H1 (cell line): ENCODE measurements around the gene ELP5. TPM values are rescaled to one million over a fixed set of nuclear protein-coding genes. Genes with fewer than 3 reads are reported as not detected.
A peak's percentile ranks its signal among the peaks of the same experiment; 100 is the strongest.

Experiments used
- CTCF ChIP-seq, 3 experiments: IDR thresholded peaks; 1 replicate in 2 of 3; 2 replicates in 1 of 3; pipeline versions ENCODE4 v1.5.1 to v1.6.1; 2011; ENCODE audit warnings: low read length in 3 of 3, mild to moderate bottlenecking in 3 of 3, inconsistent platforms in 2 of 3, low read depth in 1 of 3, moderate library complexity in 1 of 3; ENCODE audit not compliant: insufficient read depth in 1 of 3; ENCODE audit errors: control extremely low read depth in 1 of 3
- EP300 ChIP-seq, 2 experiments: IDR thresholded peaks; 1 replicate in 1 of 2; 2 replicates in 1 of 2; pipeline ENCODE4 v1.6.1; 2011 to 2012; ENCODE audit warnings: low read depth in 2 of 2, low read length in 2 of 2, mild to moderate bottlenecking in 2 of 2, borderline replicate concordance in 1 of 2, inconsistent platforms in 1 of 2, moderate library complexity in 1 of 2
- KDM5A ChIP-seq: fragments of 200-600 bp; IDR thresholded peaks from 2 replicates; pipeline ENCODE4 v1.7.1; 2012; ENCODE audit warnings: mild to moderate bottlenecking, low read length, inconsistent platforms, mixed read lengths
- POLR2AphosphoS5 ChIP-seq: IDR thresholded peaks from 2 replicates; pipeline ENCODE4 v1.6.1; 2011; ENCODE audit warnings: low read depth, low read length
- SAP30 ChIP-seq: fragments of 300-600 bp; sonication (generic); IDR thresholded peaks from 2 replicates; pipeline ENCODE4 v1.7.1; 2012; ENCODE audit warnings: low read length, moderate library complexity, mild to moderate bottlenecking, inconsistent platforms; ENCODE audit not compliant: insufficient read depth, insufficient replicate concordance
- TAF7 ChIP-seq: optimal IDR thresholded peaks from 2 replicates; pipeline ENCODE3; 2011; ENCODE audit warnings: low read depth, mild to moderate bottlenecking, inconsistent platforms, low read length, moderate library complexity, borderline replicate concordance
- polyA plus RNA-seq, 7 experiments: library from polyadenylated mRNA; depleted of rRNA in 3 of 7; stranded (reverse) in 5 of 7; unstranded in 2 of 7; fragments of >200 nt in 5 of 7; fragments of 200-250 nt in 2 of 7; gene quantifications; 1 replicate in 5 of 7; 2 replicates in 1 of 7; 4 replicates in 1 of 7; pipeline versions ENCODE4 v1.2.1 to v1.2.3, GENCODE V29; 2011 to 2013; ENCODE audit warnings: missing spikeins in 2 of 7, mixed read lengths in 2 of 7
- total RNA-seq: library from RNA; stranded (reverse); fragmentation: NEBNext Ultra II Directional; extraction: Animal tissue kit (Norgen Biotek cat#: 25700); gene quantifications from 2 replicates; pipeline ENCODE4 v1.2.1, GENCODE V29; 2021
- TF ChIP-seq, protein P1 (sequence below): IDR thresholded peaks from 2 replicates; pipeline ENCODE4 v1.6.1; 2012; ENCODE audit warnings: inconsistent platforms

The ELP5 gene
- total and polyA plus RNA-seq, 2 of the 8 experiments (the other 6 are each of a cell fraction or from before 2014, with no cell fraction given) = 75.4 to 107 TPM

DNA sequence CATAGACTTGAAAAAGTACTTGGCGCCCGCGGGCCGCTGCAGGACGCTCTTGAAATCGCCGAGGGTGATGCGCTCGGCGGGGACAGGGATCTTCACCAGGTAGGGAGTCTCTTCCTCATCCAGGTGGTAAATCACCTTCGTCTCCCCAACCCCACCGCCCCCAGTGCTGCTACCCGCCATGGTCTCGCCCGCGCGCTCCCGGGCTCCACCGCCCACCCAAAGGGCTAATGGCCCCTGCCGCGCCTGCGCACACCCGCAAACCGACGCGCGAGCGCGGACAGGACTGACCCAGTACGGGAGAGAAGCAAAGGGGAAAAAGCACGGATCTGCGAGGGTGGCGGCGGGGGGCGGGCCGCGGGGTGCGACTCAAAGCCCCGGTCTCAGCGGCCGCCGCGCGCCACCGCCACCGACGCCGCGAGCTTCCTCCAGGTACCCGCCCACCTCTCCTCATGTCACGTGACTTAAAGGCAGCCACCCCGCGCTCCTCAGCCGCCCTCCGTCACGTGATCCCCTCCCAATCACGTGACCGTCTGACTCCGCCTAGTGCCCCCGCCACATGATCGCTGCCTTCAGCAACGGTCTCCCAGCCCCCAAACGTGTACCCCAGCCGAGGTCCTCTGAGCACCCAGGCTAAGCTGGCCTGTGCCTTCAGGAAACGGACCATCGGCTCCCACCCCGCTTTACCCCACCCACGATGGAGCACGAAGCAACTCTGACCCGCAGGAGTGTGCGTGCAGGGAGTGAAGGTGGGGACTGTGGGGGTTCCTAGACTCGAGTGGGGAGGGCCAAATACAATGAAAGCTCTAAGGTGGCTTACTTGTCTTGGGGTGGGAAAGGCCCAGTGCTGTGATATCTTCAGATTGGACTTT, 17.7 kb upstream of the ELP5 start, which contains the start of gene DVL2 (continued):
- TF ChIP-seq EP300 (IDR thresholded peaks at IDR 0.05; ENCODE audit: borderline replicate concordance in 1 of 2, low read depth in 2 of 2, low read length in 2 of 2) (0 out of 3 replicates have a peak, but pooled peaks of 1 of the 2 experiments have one; percentile 61), SAP30 (no peak), POLR2AphosphoS5 (peak; percentile 97), TAF7 (no peak), KDM5A (peak; percentile 72), CTCF (IDR thresholded peaks at IDR 0.05; ENCODE audit: control extremely low read depth in 1 of 3, insufficient read depth in 1 of 3, low read depth in 1 of 3, low read length in 3 of 3) (no peak)
- TF ChIP-seq, protein P1, sequence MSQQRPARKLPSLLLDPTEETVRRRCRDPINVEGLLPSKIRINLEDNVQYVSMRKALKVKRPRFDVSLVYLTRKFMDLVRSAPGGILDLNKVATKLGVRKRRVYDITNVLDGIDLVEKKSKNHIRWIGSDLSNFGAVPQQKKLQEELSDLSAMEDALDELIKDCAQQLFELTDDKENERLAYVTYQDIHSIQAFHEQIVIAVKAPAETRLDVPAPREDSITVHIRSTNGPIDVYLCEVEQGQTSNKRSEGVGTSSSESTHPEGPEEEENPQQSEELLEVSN = peak; percentile 78
- TF ChIP-seq, all 59 proteins: peak for 24
